Astrocyte of the spinal cord (primary cell): Measurements from ENCODE around the gene SLC66A1.

ENCODE experiments used
- DNase-seq: peaks from one replicate; pipeline ENCODE4 v3.0.0; 2011; ENCODE audit warnings: low read depth, low spot score
- H3K4me3 ChIP-seq: 2 replicates; pipeline ENCODE4 v1.5.1; 2011; ENCODE audit warnings: low read depth, mild to moderate bottlenecking, low read length, moderate library complexity
- CTCF ChIP-seq: IDR thresholded peaks from 2 replicates; pipeline ENCODE4 v1.5.1; 2012; ENCODE audit warnings: low read depth, mild to moderate bottlenecking, low read length, inconsistent platforms
- in situ Hi-C: cut with HindIII; loops from 2 replicates; pipeline ENCODE4 v1.10.0; 2017; ENCODE audit warnings: low sequenced_read_pairs

The SLC66A1 gene

GRCh38 chr1:19339214-19339861, 27.2 kb downstream of the SLC66A1 start:
- no peak for TF ChIP-seq CTCF
- H3K4me3 ChIP-seq: no peak overlapping the region
- no peak for DNase-seq
- in situ Hi-C loops: loop anchor here (25.0 kb wide), 1 partner anchor 298 kb away; the partner anchor contains the start of gene NBL1

- TF ChIP-seq CTCF: no peak
- H3K4me3 ChIP-seq: no peak overlapping the region
- in situ Hi-C loops: loop anchor here (25.0 kb wide), 1 partner anchor 297 kb away; the partner anchor contains the start of gene NBL1
- no peak for DNase-seq
Measured at GRCh38 chr1:19340387-19340937, 28.3 kb downstream of the SLC66A1 start.

GRCh38 chr1:19341201-19342061, 29.3 kb downstream of the SLC66A1 start:
- H3K4me3 ChIP-seq: no peak overlapping the region

GRCh38 chr1:19342062-19342750, 30.1 kb downstream of the SLC66A1 start:
- no peak for TF ChIP-seq CTCF
- DNase-seq: no peak
- H3K4me3 ChIP-seq: no peak overlapping the region
- in situ Hi-C loops: loop anchor here (25.0 kb wide), 1 partner anchor 295 kb away; the partner anchor contains the start of gene NBL1

More at GRCh38 chr1:19341201-19342061, 29.3 kb downstream of the SLC66A1 start:
- in situ Hi-C loops: loop anchor here (25.0 kb wide), 1 partner anchor 296 kb away; the partner anchor contains the start of gene NBL1
- TF ChIP-seq CTCF: peak; percentile 94
- DNase-seq: peak; percentile 78

GRCh38 chr1:19342894-19343616, 30.9 kb downstream of the SLC66A1 start:
- H3K4me3 ChIP-seq: no peak overlapping the region
- in situ Hi-C loops: loop anchor here (25.0 kb wide), 1 partner anchor 294 kb away; the partner anchor contains the start of gene NBL1
- no peak for DNase-seq
- no peak for TF ChIP-seq CTCF
